ENCODE data around the gene WDFY3. TPM values are rescaled to one million over a fixed set of nuclear protein-coding genes. Genes with fewer than 3 reads are reported as not detected.
A peak's percentile ranks its signal among the peaks of the same experiment; 100 is the strongest.
"Not testable (repeated sequence)": the region's sequence is repeated elsewhere in the genome, so short reads cannot be mapped to it uniquely, and the experiment has no call there.

The WDFY3 gene
- total RNA-seq, 4 donors from 2014 or later: 79.2 to 244 (median 119) TPM

DNA sequence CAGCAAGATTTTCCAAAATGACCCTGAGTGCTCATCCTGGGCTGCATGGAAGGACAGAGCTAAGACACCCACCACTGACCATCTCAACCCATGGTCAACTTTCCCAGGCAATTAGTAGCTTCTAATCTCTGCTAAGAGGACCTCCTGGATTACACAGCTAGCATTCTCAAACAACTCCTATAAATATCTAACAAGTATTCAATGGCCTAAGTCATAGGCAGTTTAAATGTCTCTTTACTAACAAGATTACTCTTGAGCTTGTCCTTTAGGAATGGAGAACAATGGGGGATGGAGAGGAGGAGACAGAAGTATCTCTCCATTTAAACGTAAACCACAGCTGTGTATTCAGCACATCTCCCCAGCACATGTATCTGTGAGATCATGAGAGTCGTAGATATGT, 118.1 kb downstream of the WDFY3 start:
- H3K27ac ChIP-seq: peak overlapping the region; percentile 8
- WGBS: 92% methylated on average over 2 of the region's 2 CpGs
- no peaks in the 10 kb centered on the region for H3K4me1 ChIP-seq
- peaks cover 20% of the 10 kb centered on the region for H3K36me3 ChIP-seq
- TF ChIP-seq POLR2AphosphoS5 (IDR thresholded peaks at IDR 0.05) (no peak), EP300 (IDR thresholded peaks at IDR 0.05) (no peak), CTCF (IDR thresholded peaks at IDR 0.05) (no peak), POLR2A (IDR thresholded peaks at IDR 0.05) (no peak)
- DNase-seq (ENCODE audit: low spot score in 2 of 2): no peak
- H3K4me3 ChIP-seq: no peak overlapping the region
- no peaks in the 10 kb centered on the region for H3K9me3 ChIP-seq
- no peaks in the 10 kb centered on the region for H3K27me3 ChIP-seq

DNA sequence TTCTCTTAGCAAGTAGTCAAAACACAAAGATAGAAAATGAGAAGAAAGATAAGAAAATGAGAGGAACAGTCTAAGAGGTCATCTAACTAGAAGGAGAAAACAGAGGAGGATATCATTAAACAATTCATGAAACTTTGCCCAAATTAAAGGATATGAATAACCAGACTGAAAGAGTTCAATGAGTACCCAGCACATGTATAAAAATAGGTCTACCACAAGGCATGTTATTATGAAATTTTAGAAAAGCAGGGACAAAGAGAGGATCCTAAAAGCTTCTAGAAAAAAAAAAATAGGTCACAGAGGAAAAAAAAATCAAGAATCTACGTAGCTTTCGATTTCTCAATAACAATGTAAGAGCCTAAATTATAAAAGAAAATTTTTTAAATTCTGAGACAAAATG, 118.5 kb downstream of the WDFY3 start:
- WGBS: 78% methylated on average over 2 of the region's 2 CpGs
- H3K27ac ChIP-seq: no peak overlapping the region
- no peaks in the 10 kb centered on the region for H3K9me3 ChIP-seq
- no peak for TF ChIP-seq EP300 (IDR thresholded peaks at IDR 0.05)
- no peak for TF ChIP-seq POLR2A (IDR thresholded peaks at IDR 0.05)
- no peak for TF ChIP-seq POLR2AphosphoS5 (IDR thresholded peaks at IDR 0.05)
- no peak for TF ChIP-seq CTCF (IDR thresholded peaks at IDR 0.05)
- no peak overlapping the region for H3K4me3 ChIP-seq
- H3K27me3 ChIP-seq: no peaks in the 10 kb centered on the region
- H3K36me3 ChIP-seq: peaks cover 20% of the 10 kb centered on the region
- no peaks in the 10 kb centered on the region for H3K4me1 ChIP-seq
- no peak for DNase-seq (ENCODE audit: low spot score in 2 of 2)

- Histone ChIP-seq H3K4me1 (no peaks in the 10 kb centered on the region), H3K9me3 (no peaks in the 10 kb centered on the region), H3K27me3 (no peaks in the 10 kb centered on the region), H3K27ac (no peak overlapping the region), H3K36me3 (peaks cover 20% of the 10 kb centered on the region), H3K4me3 (no peak overlapping the region)
- no peak for TF ChIP-seq POLR2AphosphoS5 (IDR thresholded peaks at IDR 0.05)
- no peak for TF ChIP-seq EP300 (IDR thresholded peaks at IDR 0.05)
- TF ChIP-seq CTCF (IDR thresholded peaks at IDR 0.05): no peak
- TF ChIP-seq POLR2A (IDR thresholded peaks at IDR 0.05): no peak
- WGBS: 88% methylated on average over 1 of the region's 1 CpG
- DNase-seq (ENCODE audit: low spot score in 2 of 2): no peak
Observed at GRCh38 chr4:84846985-84847384, 119.5 kb downstream of the WDFY3 start.

DNA sequence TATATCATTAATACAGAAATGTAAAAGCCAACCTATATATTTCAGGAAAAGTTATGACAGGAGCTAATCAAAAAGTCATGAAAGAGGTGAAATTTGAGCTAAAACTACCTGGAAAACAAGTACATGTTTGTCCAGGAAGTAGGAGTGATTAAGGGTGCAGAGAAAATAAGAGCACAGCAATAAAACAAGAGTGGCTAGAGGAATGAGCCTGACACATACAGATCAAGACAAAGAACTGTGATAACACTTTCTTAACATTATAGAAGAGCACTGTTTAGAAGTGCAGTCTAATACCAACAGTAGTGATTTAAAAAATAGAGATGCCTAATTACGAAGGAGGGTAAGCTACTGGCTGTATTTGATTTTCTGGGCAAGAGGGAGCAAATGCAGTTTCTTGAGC, 125.1 kb downstream of the WDFY3 start:
- H3K4me1 ChIP-seq: no peaks in the 10 kb centered on the region
- H3K4me3 ChIP-seq: no peak overlapping the region
- TF ChIP-seq EP300 (IDR thresholded peaks at IDR 0.05) (no peak), POLR2AphosphoS5 (IDR thresholded peaks at IDR 0.05) (no peak), CTCF (IDR thresholded peaks at IDR 0.05) (no peak), POLR2A (IDR thresholded peaks at IDR 0.05) (no peak)
- no peak for DNase-seq (ENCODE audit: low spot score in 2 of 2)
- no peaks in the 10 kb centered on the region for H3K9me3 ChIP-seq
- H3K27ac ChIP-seq: no peak overlapping the region
- H3K27me3 ChIP-seq: no peaks in the 10 kb centered on the region
- 94% methylated on average over 1 of the region's 1 CpG for WGBS
- H3K36me3 ChIP-seq: peaks cover 33% of the 10 kb centered on the region

- TF ChIP-seq CTCF (IDR thresholded peaks at IDR 0.05) (no peak), EP300 (IDR thresholded peaks at IDR 0.05) (no peak), POLR2AphosphoS5 (IDR thresholded peaks at IDR 0.05) (no peak), POLR2A (IDR thresholded peaks at IDR 0.05) (no peak)
- H3K27me3 ChIP-seq: no peaks in the 10 kb centered on the region
- 81% methylated on average over 2 of the region's 2 CpGs for WGBS
- H3K9me3 ChIP-seq: no peaks in the 10 kb centered on the region
- no peak for DNase-seq (ENCODE audit: low spot score in 2 of 2)
- no peaks in the 10 kb centered on the region for H3K4me1 ChIP-seq
- H3K36me3 ChIP-seq: peaks cover 48% of the 10 kb centered on the region
- H3K27ac ChIP-seq: no peak overlapping the region
- no peak overlapping the region for H3K4me3 ChIP-seq
Observed at GRCh38 chr4:84837751-84838150, 128.7 kb downstream of the WDFY3 start.

- H3K36me3 ChIP-seq: peaks cover 41% of the 10 kb centered on the region
- not testable (repeated sequence) for H3K9me3 ChIP-seq; DNase-seq (ENCODE audit: low spot score in 2 of 2); H3K27me3 ChIP-seq; H3K27ac ChIP-seq; H3K4me3 ChIP-seq; H3K4me1 ChIP-seq
- WGBS: 97% methylated on average over 6 of the region's 6 CpGs
Observed at GRCh38 chr4:84829633-84830032, 136.9 kb downstream of the WDFY3 start.

All from suprapubic skin (tissue), 4 donors.